Osteocyte (in vitro differentiated cells): ENCODE measurements around the gene ASPG. TPM values are rescaled to one million over a fixed set of nuclear protein-coding genes. Genes with fewer than 3 reads are reported as not detected.

ENCODE experiments used
- DNase-seq: peaks from one replicate; pipeline ENCODE4 v3.0.0; 2021; ENCODE audit warnings: mixed read lengths; ENCODE audit not compliant: unreplicated experiment; ENCODE audit errors: extremely low spot score
- H3K27ac Mint-ChIP-seq: one replicate; pipeline ENCODE4 v1.8.0; 2021; ENCODE audit warnings: mild to moderate bottlenecking, mixed read lengths; ENCODE audit not compliant: unreplicated experiment
- H3K27me3 Mint-ChIP-seq: one replicate; pipeline ENCODE4 v1.8.0; 2021; ENCODE audit warnings: mixed read lengths; ENCODE audit not compliant: unreplicated experiment
- H3K36me3 Mint-ChIP-seq: one replicate; pipeline ENCODE4 v1.8.0; 2021; ENCODE audit warnings: mixed read lengths; ENCODE audit not compliant: unreplicated experiment
- H3K4me1 Mint-ChIP-seq: one replicate; pipeline ENCODE4 v1.8.0; 2021; ENCODE audit warnings: mixed read lengths; ENCODE audit not compliant: unreplicated experiment
- H3K4me3 Mint-ChIP-seq: one replicate; pipeline ENCODE4 v1.8.0; 2021; ENCODE audit warnings: mild to moderate bottlenecking, moderate library complexity, mixed read lengths; ENCODE audit not compliant: unreplicated experiment
- H3K9me3 Mint-ChIP-seq: one replicate; pipeline ENCODE4 v1.8.0; 2021; ENCODE audit warnings: mixed read lengths; ENCODE audit not compliant: unreplicated experiment
- total RNA-seq: library from RNA; stranded (reverse); gene quantifications from 2 replicates; pipeline ENCODE4 v1.2.1, GENCODE V29; 2021
- TF ChIP-seq, protein P1 (sequence below): fragments of 200-600 bp; sonication (generic); IDR thresholded peaks from 2 replicates; pipeline ENCODE4 v1.5.0; 2021; ENCODE audit warnings: antibody characterized with exemption, mild to moderate bottlenecking, moderate library complexity

Gene ASPG
- total RNA-seq, 1 donor from 2014 or later, result not detected

DNA sequence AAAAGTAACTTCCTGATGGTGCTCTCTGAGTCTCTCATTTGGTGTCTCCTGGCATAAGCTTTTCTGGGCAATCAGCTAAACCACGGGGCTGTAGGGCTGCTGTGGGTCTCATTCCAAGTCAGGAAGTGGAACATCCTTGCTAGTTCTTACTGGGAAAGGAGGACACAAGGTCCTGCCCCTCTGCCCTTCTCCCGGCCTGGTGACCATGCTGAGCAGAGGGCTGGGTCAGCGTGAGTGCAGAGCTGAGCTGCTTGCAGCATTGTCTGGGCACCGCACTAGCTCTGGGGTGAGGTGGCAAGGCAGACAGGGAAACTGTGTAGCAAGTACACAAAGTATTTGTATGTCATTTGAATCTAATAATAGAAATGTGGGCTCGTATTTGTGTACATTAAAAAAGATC lies 45.0 kb upstream of the ASPG start:
- H3K36me3 Mint-ChIP-seq, result no peaks in the 10 kb centered on the region
- TF ChIP-seq, protein P1, sequence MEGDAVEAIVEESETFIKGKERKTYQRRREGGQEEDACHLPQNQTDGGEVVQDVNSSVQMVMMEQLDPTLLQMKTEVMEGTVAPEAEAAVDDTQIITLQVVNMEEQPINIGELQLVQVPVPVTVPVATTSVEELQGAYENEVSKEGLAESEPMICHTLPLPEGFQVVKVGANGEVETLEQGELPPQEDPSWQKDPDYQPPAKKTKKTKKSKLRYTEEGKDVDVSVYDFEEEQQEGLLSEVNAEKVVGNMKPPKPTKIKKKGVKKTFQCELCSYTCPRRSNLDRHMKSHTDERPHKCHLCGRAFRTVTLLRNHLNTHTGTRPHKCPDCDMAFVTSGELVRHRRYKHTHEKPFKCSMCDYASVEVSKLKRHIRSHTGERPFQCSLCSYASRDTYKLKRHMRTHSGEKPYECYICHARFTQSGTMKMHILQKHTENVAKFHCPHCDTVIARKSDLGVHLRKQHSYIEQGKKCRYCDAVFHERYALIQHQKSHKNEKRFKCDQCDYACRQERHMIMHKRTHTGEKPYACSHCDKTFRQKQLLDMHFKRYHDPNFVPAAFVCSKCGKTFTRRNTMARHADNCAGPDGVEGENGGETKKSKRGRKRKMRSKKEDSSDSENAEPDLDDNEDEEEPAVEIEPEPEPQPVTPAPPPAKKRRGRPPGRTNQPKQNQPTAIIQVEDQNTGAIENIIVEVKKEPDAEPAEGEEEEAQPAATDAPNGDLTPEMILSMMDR, result no peak
- no peak overlapping the region for H3K27ac Mint-ChIP-seq

DNA sequence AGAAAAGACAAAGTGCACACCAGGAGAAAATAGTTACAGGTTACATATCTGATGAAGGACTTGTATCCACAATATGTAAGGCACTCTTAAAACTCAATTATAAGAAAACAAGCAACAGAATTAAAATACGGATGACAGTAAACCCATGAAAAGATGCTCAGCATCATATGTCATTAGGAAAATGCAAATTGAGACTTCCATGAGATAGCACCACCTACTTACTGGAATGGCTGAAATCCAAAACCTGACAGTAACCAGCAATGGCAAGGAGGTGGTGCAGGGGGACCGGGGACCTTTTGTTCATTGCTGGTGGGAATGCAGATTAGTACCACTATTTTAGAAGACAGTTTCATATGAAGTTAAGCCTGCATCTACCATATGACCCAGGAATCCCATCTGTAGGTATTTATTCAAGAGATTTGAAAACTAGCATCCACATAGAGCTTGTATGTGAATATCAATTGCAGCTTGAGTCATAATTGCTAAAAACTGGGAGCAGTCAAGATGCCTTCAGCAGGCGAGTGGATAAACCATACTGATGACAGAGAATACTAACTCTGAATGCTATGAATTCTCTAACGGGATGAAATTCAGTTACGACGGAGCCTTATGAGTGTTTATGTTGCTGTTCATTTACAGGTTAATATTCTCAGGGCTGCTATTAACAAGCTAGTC lies 43.9 kb upstream of the ASPG start:
- no peaks in the 10 kb centered on the region for H3K9me3 Mint-ChIP-seq
- no peak for DNase-seq
- H3K36me3 Mint-ChIP-seq, result no peaks in the 10 kb centered on the region
- no peak overlapping the region for H3K27ac Mint-ChIP-seq
- no peaks in the 10 kb centered on the region for H3K4me1 Mint-ChIP-seq
- peaks cover 21% of the 10 kb centered on the region for H3K27me3 Mint-ChIP-seq
- H3K4me3 Mint-ChIP-seq, result no peak overlapping the region
- TF ChIP-seq, protein P1, result no peak

More for the DNA sequence above, 45.0 kb upstream of the ASPG start:
- Mint-ChIP-seq H3K9me3 (no peaks in the 10 kb centered on the region), H3K4me3 (no peak overlapping the region), H3K27me3 (peaks cover 25% of the 10 kb centered on the region), H3K4me1 (no peaks in the 10 kb centered on the region)
- DNase-seq, result no peak

DNA sequence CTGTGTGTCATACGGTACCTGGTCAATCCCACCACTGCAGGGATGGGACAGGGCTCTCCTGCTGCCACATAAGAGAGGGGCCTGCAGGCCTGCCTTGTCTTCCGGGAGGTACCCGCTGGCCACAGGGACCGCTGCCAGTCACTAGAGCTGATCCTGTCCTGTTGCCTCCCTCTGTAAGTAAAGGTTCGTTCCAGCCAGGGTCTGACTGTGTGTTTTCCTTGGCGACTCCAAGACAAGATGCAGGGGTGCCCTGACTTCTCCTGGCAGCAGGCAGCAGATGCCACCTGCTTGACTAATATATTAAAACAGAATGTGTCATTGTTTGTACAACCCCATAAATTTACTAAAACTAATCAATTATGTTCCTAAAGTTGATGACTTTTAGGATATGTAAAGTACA lies 41.5 kb upstream of the ASPG start:
- no peak for DNase-seq
- Mint-ChIP-seq H3K27ac (no peak overlapping the region), H3K27me3 (peaks cover 16% of the 10 kb centered on the region), H3K9me3 (no peaks in the 10 kb centered on the region), H3K4me1 (no peaks in the 10 kb centered on the region), H3K36me3 (no peaks in the 10 kb centered on the region), H3K4me3 (no peak overlapping the region)
- TF ChIP-seq, protein P1, result no peak

DNA sequence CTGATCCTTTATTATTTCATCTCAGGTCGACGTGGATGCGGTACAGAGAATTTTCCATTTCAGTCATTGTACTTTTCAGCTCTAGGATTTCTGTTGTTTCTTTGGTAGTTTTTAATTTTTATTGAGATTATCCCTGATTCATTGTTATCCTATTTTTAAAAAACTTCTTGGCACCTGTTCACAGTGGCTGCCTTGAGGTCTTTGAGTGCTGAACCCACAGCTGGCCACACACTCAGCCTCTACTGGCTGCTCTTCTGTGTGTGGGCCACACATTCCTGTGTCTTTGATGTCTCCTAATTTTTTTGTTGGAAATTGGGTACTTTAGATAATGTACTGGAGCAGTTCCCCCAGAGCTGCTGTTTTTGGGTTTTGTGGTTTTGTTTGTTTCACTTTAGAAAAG lies 37.7 kb upstream of the ASPG start:
- no peak for DNase-seq
- H3K9me3 Mint-ChIP-seq, result no peaks in the 10 kb centered on the region
- H3K4me1 Mint-ChIP-seq, result no peaks in the 10 kb centered on the region
- no peak overlapping the region for H3K4me3 Mint-ChIP-seq
- H3K27me3 Mint-ChIP-seq, result peaks cover 18% of the 10 kb centered on the region
- H3K36me3 Mint-ChIP-seq, result no peaks in the 10 kb centered on the region
- TF ChIP-seq, protein P1, result no peak
- H3K27ac Mint-ChIP-seq, result no peak overlapping the region

DNA sequence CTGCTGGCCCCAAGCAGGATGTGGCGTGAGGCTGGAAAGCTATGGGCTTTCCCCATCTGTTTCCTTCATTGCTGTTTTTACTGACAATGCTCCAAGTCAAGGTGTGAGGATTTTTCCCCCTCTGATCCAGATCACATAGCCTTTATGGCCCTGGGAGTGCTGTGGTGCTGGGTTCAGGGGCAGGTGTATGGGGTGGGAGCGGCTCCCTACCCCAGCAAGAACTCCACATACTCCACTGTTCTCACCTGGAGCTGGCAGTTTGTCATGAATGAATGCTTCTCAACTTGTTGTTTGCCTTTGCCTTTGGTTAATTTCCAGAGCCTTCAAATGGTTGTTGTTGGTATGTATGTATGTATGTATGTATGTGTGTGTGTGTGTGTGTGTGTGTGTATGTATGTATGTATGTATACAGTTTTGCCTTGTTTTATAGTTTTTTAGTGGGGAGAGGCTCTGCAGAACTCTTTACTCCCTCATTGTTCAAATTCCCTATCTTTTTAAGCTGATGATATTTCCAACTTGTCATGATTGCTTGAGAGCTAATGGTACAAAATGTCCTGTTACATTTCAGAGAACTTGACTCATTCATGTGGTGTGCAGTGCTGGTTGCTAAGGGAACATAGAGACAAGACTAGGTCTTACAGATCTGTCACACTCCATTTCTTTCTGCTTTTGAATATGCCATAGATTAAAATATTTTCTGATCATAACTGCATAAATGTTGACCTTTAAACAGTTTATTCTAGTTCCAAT lies 36.6 kb upstream of the ASPG start:
- no peaks in the 10 kb centered on the region for H3K9me3 Mint-ChIP-seq
- TF ChIP-seq, protein P1, result no peak
- H3K36me3 Mint-ChIP-seq, result no peaks in the 10 kb centered on the region
- peaks cover 23% of the 10 kb centered on the region for H3K27me3 Mint-ChIP-seq
- no peak overlapping the region for H3K4me3 Mint-ChIP-seq
- DNase-seq, result no peak
- no peaks in the 10 kb centered on the region for H3K4me1 Mint-ChIP-seq
- no peak overlapping the region for H3K27ac Mint-ChIP-seq
